Measurements from ENCODE around the gene SF1. TPM values are rescaled to one million over a fixed set of nuclear protein-coding genes. Genes with fewer than 3 reads are reported as not detected.
A peak's percentile ranks its signal among the peaks of the same experiment; 100 is the strongest.

SF1 gene
- total and polyA plus RNA-seq, 10 donors = 54.2 to 585 (median 443) TPM

DNA sequence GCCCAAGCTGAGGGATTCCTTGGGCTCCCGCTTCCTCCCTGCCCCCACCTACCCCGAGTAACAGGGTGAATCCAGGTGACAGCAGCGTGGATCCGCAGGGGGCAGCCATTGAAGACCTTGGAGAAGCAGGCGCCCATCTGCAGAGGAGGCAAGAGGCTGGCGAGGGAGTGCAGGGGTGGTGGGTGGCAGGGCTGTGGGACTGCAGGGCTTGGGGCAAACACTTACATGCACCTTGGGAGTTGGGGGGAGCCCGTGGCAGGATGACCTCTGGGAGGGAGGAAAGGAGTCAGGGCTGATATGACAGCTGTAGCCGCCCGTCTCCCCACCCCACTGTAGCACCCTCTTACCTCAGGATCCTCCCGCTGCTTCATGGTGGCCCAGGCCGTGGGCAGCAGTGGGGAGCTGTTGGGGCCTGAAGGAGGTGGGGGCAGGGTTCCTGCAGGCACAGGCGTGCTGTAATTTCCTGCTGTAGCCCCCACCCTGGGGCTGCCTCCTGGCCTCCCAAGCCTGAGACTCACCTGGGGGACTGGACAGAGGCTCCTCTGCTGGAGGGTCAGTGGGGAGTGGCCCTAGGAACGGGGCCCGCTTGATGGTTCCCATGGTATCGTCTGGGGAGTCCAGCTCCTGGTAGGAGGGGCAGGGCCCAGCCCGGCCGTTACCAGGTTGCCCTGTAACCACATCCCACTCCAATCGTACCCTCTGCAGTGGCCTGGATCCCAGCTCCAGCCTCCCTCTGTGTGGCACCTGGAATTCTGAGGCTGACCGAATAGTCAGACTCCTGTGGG lies 18.6 kb upstream of the SF1 start:
- H3K4me1 ChIP-seq = peaks cover 34 to 100% (median 80%) of the 10 kb centered on the region in 6 donors
- peaks cover 0 to 90% (median 32%) of the 10 kb centered on the region in 6 donors for H3K36me3 ChIP-seq
- H3K27me3 ChIP-seq (replicated peaks in 1 of 7) = no peaks in the 10 kb centered on the region
- intact Hi-C loops (cut with DNase I; ENCODE audit: low total_unique reads) = no loop called here
- WGBS, 5 donors = 69 to 80% (median 76%) methylated on average over 14 to 19 of the region's 19 CpGs
- TF ChIP-seq POLR2AphosphoS5 (IDR thresholded peaks at IDR 0.05) = no peak
- TF ChIP-seq, protein P1, sequence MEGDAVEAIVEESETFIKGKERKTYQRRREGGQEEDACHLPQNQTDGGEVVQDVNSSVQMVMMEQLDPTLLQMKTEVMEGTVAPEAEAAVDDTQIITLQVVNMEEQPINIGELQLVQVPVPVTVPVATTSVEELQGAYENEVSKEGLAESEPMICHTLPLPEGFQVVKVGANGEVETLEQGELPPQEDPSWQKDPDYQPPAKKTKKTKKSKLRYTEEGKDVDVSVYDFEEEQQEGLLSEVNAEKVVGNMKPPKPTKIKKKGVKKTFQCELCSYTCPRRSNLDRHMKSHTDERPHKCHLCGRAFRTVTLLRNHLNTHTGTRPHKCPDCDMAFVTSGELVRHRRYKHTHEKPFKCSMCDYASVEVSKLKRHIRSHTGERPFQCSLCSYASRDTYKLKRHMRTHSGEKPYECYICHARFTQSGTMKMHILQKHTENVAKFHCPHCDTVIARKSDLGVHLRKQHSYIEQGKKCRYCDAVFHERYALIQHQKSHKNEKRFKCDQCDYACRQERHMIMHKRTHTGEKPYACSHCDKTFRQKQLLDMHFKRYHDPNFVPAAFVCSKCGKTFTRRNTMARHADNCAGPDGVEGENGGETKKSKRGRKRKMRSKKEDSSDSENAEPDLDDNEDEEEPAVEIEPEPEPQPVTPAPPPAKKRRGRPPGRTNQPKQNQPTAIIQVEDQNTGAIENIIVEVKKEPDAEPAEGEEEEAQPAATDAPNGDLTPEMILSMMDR (IDR thresholded peaks at IDR 0.05 in 8 of 11, conservative IDR thresholded peaks at IDR 0.05 in 3 of 11) = no peak
- TF ChIP-seq POLR2A (IDR thresholded peaks at IDR 0.05) = no peak
- peak overlapping the region in 7 of 8 donors; percentile 42 to 94 (median 84) for H3K27ac ChIP-seq
- peak; percentile 71 for DNase-seq
- H3K4me3 ChIP-seq = no peak overlapping the region
- no peaks in the 10 kb centered on the region for H3K9me3 ChIP-seq

DNA sequence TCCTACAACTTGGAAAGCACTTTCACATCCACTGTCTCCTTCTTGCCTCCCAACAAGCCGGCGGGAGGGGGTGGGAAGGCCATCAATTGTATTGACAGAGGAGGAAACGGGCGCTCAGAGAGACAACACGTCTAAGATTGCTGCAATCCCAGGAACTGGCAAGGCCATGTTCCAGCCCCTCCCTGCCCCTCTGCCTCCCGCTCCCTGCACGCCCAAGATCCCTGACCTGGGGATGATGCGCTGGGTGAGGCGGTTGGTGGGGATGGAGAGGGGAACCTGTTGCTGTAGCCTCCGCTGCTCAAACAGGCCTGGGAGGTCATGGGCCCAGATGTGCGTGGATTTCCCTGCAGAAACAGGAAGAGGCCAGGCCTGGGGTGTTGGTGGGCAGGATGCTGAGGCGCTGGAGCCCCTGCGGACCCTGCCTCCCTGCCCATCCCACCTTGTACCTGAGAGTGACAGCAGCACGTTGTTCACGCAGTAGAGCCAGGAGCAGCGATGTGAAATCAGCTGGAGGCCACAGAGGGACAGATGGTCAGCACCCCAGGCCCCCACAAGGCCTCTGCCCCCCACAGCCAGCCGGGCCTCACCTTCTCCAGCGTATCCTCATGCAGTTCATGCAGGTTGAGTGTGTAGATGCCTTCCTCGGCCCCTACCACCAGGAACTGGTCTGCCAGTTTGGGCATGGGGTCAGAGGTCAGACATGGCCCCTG lies 17.9 kb upstream of the SF1 start:
- Histone ChIP-seq H3K27ac (peak overlapping the region in 7 of 8 donors; percentile 32 to 94 (median 84)), H3K4me1 (peaks cover 28 to 96% (median 73%) of the 10 kb centered on the region in 6 donors), H3K27me3 (replicated peaks in 1 of 7) (no peaks in the 10 kb centered on the region), H3K36me3 (peaks cover 0 to 95% (median 38%) of the 10 kb centered on the region in 6 donors), H3K9me3 (no peaks in the 10 kb centered on the region), H3K4me3 (no peak overlapping the region)
- WGBS, 5 donors = 48 to 65% (median 55%) methylated on average over 10 to 19 of the region's 19 CpGs
- intact Hi-C loops (cut with DNase I; ENCODE audit: low total_unique reads) = no loop called here
- TF ChIP-seq POLR2AphosphoS5 (IDR thresholded peaks at IDR 0.05) = peak; percentile 34 to 69 (median 49)
- TF ChIP-seq POLR2A (IDR thresholded peaks at IDR 0.05) = no peak
- DNase-seq = peak; percentile 81

DNA sequence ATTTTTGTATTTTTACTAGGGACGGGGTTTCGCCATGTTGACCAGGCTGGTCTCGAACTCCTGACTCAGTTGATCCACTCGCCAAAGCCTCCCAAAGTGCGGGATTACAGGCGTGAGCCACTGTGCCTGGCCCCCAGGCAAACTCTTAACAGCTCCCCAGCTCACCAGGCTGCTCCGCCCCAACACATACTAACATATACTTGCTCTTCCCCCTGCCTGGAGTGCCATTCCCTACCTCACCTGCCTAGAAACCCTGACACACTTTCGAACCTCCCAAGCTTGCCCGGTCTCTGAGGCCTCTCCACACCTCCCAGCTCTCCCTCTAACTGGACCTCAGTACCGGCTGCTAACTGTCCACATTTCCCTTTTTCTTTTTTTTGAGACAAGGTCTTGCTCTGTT lies 16.2 kb upstream of the SF1 start:
- H3K27ac ChIP-seq = peak overlapping the region in 7 of 8 donors; percentile 15 to 94 (median 85)
- intact Hi-C loops (cut with DNase I; ENCODE audit: low total_unique reads) = no loop called here
- H3K4me3 ChIP-seq = no peak overlapping the region
- H3K9me3 ChIP-seq = no peaks in the 10 kb centered on the region
- DNase-seq = peak; percentile 27
- 88 to 93% (median 89%) methylated on average over 10 of the region's 10 CpGs for WGBS, 5 donors
- H3K36me3 ChIP-seq = peaks cover 0 to 96% (median 47%) of the 10 kb centered on the region in 6 donors
- no peak for TF ChIP-seq POLR2A (IDR thresholded peaks at IDR 0.05)
- peaks cover 11 to 79% (median 56%) of the 10 kb centered on the region in 6 donors for H3K4me1 ChIP-seq
- H3K27me3 ChIP-seq (replicated peaks in 1 of 7) = no peaks in the 10 kb centered on the region

DNA sequence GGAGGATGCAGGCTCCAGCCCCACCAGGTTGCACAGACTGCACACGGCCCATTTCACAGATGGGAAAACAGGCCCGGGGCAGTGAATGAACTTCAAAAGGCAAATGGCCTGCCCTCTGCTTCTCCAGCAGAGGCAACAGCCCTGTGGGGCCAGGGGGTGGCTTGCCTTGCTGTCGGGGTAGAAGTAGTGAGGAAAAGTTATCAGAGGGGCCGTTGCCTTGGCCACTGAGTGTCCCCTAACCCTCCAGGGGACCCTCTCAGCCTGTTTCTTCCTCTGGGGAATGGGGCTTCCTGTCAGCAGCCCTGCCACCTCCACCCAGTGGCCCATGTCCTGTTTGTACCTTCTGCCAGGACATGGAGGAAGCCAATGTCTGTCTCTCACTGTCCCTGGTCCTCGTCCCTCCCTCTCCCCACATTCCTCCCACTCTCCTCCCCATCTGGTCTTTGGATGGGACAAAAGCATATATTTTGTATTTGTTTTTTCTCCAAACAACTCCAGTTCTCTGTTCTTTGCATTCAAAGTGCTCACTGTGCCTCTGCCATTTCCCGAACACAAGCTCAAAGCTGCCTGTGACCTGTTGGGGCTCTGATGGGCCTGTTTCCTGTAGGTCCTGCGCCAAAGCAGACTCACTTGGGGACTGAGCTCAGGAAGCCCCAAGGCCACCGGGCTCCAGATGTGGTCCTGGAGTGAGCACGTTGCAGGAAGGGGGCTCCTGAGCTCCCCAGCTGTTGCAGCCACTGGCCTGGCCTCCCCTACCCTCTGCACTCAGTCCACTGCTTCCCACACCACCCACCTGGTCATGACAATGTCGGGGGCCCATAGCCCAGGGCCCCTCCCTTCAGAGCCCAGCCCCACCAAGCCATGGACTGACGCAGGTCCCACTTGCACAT lies 15.2 kb upstream of the SF1 start:
- H3K4me3 ChIP-seq = no peak overlapping the region
- H3K27me3 ChIP-seq (replicated peaks in 1 of 7) = no peaks in the 10 kb centered on the region
- peaks cover 0 to 96% (median 54%) of the 10 kb centered on the region in 6 donors for H3K36me3 ChIP-seq
- 31 to 49% (median 41%) methylated on average over 10 to 11 of the region's 11 CpGs for WGBS, 5 donors
- peaks cover 6 to 73% (median 49%) of the 10 kb centered on the region in 6 donors for H3K4me1 ChIP-seq
- H3K27ac ChIP-seq = peak overlapping the region; percentile 60 to 94 (median 84)
- H3K9me3 ChIP-seq = no peaks in the 10 kb centered on the region
- TF ChIP-seq, protein P1 (IDR thresholded peaks at IDR 0.05 in 8 of 11, conservative IDR thresholded peaks at IDR 0.05 in 3 of 11) = no peak
- TF ChIP-seq POLR2A (IDR thresholded peaks at IDR 0.05) = no peak
- TF ChIP-seq POLR2AphosphoS5 (IDR thresholded peaks at IDR 0.05) = peak; percentile 47 to 63 (median 52)
- DNase-seq = peak; percentile 83
- intact Hi-C loops (cut with DNase I; ENCODE audit: low total_unique reads) = no loop called here
